AG04450 (cell line): ENCODE data around the gene CALCA. TPM values are rescaled to one million over a fixed set of nuclear protein-coding genes. Genes with fewer than 3 reads are reported as not detected.

ENCODE experiments used
- CTCF ChIA-PET: fragments of 300-600, 350-600 bp; formaldehyde crosslinking; extraction: SDS; loops from one replicate; lab custom pipeline; 2022; ENCODE audit warnings: antibody characterized with exemption, inconsistent platforms; lab: Charles Lee
- POLR2A ChIA-PET: fragments of 350-600 bp; formaldehyde crosslinking; extraction: SDS; loops from one replicate; lab custom pipeline; 2021; ENCODE audit warnings: antibody characterized with exemption, inconsistent platforms; lab: Yijun Ruan, JAX
- DNase-seq: peaks from one replicate; pipeline ENCODE4 v3.0.0-alpha.2; 2011; ENCODE audit warnings: low read depth, low spot score
- H3K27ac ChIP-seq: one replicate; pipeline ENCODE4 v1.5.1; 2012; ENCODE audit warnings: low read depth, low read length, control low read depth
- H3K27me3 ChIP-seq: one replicate; pipeline ENCODE4 v1.6.0; 2012; ENCODE audit warnings: low read length; ENCODE audit not compliant: control insufficient read depth, insufficient read depth
- H3K4me3 ChIP-seq: 2 replicates; pipeline ENCODE4 v1.5.1; 2011; ENCODE audit warnings: mild to moderate bottlenecking, low read depth, low read length, control low read depth
- H3K9me3 ChIP-seq: 2 replicates; pipeline ENCODE4 v1.5.1; 2012; ENCODE audit warnings: low read length; ENCODE audit not compliant: control insufficient read depth, insufficient read depth
- CTCF ChIP-seq: IDR thresholded peaks from 2 replicates; pipeline ENCODE4 v1.5.1; 2011; ENCODE audit warnings: low read depth, low read length, control low read depth, inconsistent platforms
- polyA plus RNA-seq: library from polyadenylated mRNA; depleted of rRNA; stranded (reverse); fragments of >200 nt; gene quantifications from 2 replicates; pipeline ENCODE4 v1.2.3, GENCODE V29; 2011; rRNA removed

The CALCA gene
- polyA plus RNA-seq, 1 experiment = not detected

- no peak for DNase-seq
- Histone ChIP-seq H3K4me3 (no peak overlapping the region), H3K27ac (no peak overlapping the region), H3K9me3 (no peaks in the 10 kb centered on the region), H3K27me3 (no peaks in the 10 kb centered on the region)
- no peak for TF ChIP-seq CTCF
- POLR2A ChIA-PET = no interaction called here
- CTCF ChIA-PET = no interaction called here
These were observed 41.8 kb downstream of the CALCA start for GRCh38 chr11:14930369-14930768.

- ChIA-PET CTCF (interaction anchor here (1.5 kb wide), 1 partner anchor 19 kb away, joined by 5 read pairs; no protein-coding TSS in a partner anchor), POLR2A (no interaction called here)
- H3K9me3 ChIP-seq = no peaks in the 10 kb centered on the region
- H3K27me3 ChIP-seq = no peaks in the 10 kb centered on the region
- H3K4me3 ChIP-seq = no peak overlapping the region
- no peak for TF ChIP-seq CTCF
- H3K27ac ChIP-seq = no peak overlapping the region
- DNase-seq = no peak
These were observed 45.0 kb downstream of the CALCA start for GRCh38 chr11:14927146-14927545.

- DNase-seq = no peak
- ChIA-PET POLR2A (no interaction called here), CTCF (interaction anchor here (0.7 kb wide), 1 partner anchor 15 kb away, joined by 3 read pairs; no protein-coding TSS in a partner anchor)
These were observed 47.8 kb downstream of the CALCA start for GRCh38 chr11:14924318-14924717.

More at GRCh38 chr11:14924318-14924717, 47.8 kb downstream of the CALCA start:
- Histone ChIP-seq H3K4me3 (no peak overlapping the region), H3K9me3 (no peaks in the 10 kb centered on the region), H3K27ac (no peak overlapping the region), H3K27me3 (no peaks in the 10 kb centered on the region)
- TF ChIP-seq CTCF = no peak

Other genes with a start within 250 kb of the CALCA start
- 6.5 and 9.0 TPM in 2 replicates for gene CYP2R1, start 80.1 kb downstream of the CALCA start, polyA plus RNA-seq
- gene CALCB, start 101.2 kb upstream of the CALCA start, polyA plus RNA-seq = not detected in 2 replicates
- 0.40 and 0.53 TPM in 2 replicates for gene INSC, start 142.6 kb upstream of the CALCA start, polyA plus RNA-seq